Breast epithelium (tissue), 3 donors: ENCODE results near the gene SYNDIG1.

Experiments used
- CTCF ChIP-seq, 3 donors: fragments of 450-650 bp; IDR thresholded peaks; one replicate each; pipeline ENCODE4 v1.5.1; 2016 to 2017; ENCODE audit warnings: antibody characterized with exemption in 3 of 3, mild to moderate bottlenecking in 3 of 3, moderate library complexity in 3 of 3
- POLR2A ChIP-seq: fragments of 450-650 bp; IDR thresholded peaks from one replicate; pipeline ENCODE4 v1.6.1; 2016; ENCODE audit warnings: antibody characterized with exemption, mild to moderate bottlenecking, moderate library complexity

GRCh38 chr20:24649787-24650490 is 180.5 kb downstream of the SYNDIG1 start:
- TF ChIP-seq CTCF (IDR thresholded peaks at IDR 0.05), result no peak
- no peak for TF ChIP-seq POLR2A
